WI38 (cell line): Measurements from ENCODE around the gene TEX54.

Experiments
- H3K4me3 ChIP-seq: 2 replicates; pipeline ENCODE4 v1.5.1; 2011; ENCODE audit warnings: low read depth, mild to moderate bottlenecking, control low read depth, low read length
- CTCF ChIP-seq: IDR thresholded peaks from 2 replicates; pipeline ENCODE4 v1.5.1; 2012; ENCODE audit warnings: low read depth, mild to moderate bottlenecking, control low read depth, low read length

The TEX54 gene

GRCh38 chr11:62858201-62858600, 25.6 kb upstream of the TEX54 start:
- TF ChIP-seq CTCF = no peak
- H3K4me3 ChIP-seq = no peak overlapping the region

GRCh38 chr11:62857541-62857982, 24.9 kb upstream of the TEX54 start:
- no peak overlapping the region for H3K4me3 ChIP-seq
- TF ChIP-seq CTCF = no peak

- H3K4me3 ChIP-seq = peak overlapping the region; percentile 70
- no peak for TF ChIP-seq CTCF
Observed at GRCh38 chr11:62856333-62856895, 23.8 kb upstream of the TEX54 start.

GRCh38 chr11:62855571-62856332, 23.1 kb upstream of the TEX54 start:
- TF ChIP-seq CTCF = no peak
- H3K4me3 ChIP-seq = peak overlapping the region; percentile 70

GRCh38 chr11:62854825-62855570, 22.4 kb upstream of the TEX54 start:
- TF ChIP-seq CTCF = no peak
- peak overlapping the region; percentile 70 for H3K4me3 ChIP-seq

- peak overlapping the region; percentile 70 for H3K4me3 ChIP-seq
- no peak for TF ChIP-seq CTCF
Observed at GRCh38 chr11:62854013-62854824, 21.6 kb upstream of the TEX54 start.
